NCI-H1436 treated with DMSO at 0.1 percent for 48 hours (cell line): ENCODE results near the gene LRRIQ4.

ENCODE experiments used
- DNase-seq: peaks from one replicate; lab custom pipeline; 2025; lab: John Stamatoyannopoulos, UW

Gene LRRIQ4

DNA sequence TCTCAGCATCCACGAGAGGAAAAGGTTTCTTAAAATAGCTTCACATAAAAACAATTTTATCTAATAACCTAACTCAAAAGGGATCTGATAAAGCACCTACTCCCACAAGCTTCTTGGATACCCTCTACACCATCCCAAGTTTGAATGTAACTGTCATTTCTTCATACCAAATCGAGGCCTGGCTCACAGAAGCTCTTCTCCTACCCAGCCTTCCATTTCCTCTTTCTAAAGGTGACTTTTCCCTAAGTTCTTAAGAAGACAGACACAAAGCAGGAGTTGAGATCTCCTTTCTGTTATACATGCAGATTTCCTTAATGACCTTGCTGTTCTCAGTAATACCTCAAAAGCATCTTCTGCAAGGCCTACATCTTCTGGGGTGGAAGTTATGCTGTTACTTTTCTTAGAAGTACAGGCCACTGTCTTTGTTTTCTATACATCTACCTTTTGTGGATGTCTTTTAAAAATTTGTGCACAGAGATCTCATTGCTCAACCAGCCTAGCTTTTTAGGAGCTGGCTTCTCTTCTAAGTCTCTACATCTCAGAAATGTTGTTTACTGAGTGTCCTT, 3.4 kb upstream of the LRRIQ4 start:
- no peak for DNase-seq

- DNase-seq, result no peak
Measured at GRCh38 chr3:169811631-169812331, 889 bp upstream of the LRRIQ4 start.

DNA sequence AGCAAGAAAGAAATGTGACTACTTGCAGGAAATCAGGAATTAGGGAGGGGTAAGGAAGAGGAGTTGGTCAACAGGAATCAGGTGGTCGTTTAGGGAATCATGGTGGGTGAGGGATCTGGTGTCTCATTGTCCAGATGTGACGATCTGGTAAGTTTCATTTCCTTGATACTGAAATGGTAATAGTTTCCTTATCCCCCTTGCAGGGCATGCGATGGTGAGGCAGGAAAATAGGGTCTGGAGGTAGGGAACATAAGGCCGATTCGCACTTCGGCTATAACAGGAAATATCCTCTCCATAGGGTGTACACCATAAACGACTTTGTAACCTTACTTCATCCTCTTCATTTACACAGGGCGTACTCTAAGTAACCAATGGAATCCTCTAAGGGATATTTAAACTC, 608 bp downstream of the LRRIQ4 start:
- no peak for DNase-seq

- peak; percentile 69 for DNase-seq
Measured at GRCh38 chr3:169813757-169814517, 1.3 kb downstream of the LRRIQ4 start.

- DNase-seq, result no peak
Measured at GRCh38 chr3:169815590-169816150, 3.0 kb downstream of the LRRIQ4 start.

GRCh38 chr3:169818316-169818715, 5.6 kb downstream of the LRRIQ4 start:
- DNase-seq, result no peak

DNA sequence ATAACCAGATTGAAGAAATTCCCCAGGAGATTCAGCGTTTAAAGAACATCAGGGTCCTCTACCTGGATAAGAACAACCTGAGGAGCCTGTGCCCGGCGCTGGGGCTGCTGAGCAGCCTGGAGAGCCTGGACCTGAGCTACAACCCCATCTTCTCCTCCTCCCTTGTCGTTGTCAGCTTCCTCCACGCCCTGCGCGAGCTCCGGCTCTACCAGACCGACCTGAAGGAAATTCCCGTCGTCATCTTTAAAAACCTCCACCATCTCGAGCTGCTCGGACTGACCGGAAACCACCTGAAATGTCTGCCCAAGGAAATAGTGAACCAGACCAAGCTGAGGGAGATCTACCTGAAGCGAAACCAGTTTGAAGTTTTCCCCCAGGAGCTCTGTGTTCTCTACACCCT, 9.4 kb downstream of the LRRIQ4 start:
- DNase-seq, result no peak

GRCh38 chr3:169822540-169822939, 9.9 kb downstream of the LRRIQ4 start:
- DNase-seq, result no peak

DNA sequence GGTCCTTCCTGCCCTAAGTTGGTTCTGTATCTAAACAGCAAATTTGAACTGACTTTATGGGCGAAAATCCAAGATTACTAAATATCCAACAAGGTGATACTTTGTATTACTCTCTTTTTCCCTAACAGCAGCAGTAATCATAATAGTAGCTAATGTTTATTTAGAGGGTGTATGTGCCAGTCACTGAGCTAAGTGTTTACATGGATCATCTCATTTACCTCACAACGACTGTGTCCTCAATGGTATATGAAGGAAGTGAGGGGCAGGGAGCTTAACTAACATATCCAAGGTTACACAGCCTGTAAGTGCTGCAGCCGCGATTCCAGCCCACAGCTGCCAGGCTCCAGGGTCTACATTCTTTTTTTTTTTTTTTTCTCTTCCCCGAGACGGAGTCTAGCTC, 10.3 kb downstream of the LRRIQ4 start:
- DNase-seq, result no peak

- DNase-seq, result no peak
Measured at GRCh38 chr3:169825316-169825715, 12.6 kb downstream of the LRRIQ4 start.

GRCh38 chr3:169827712-169828111, 15.0 kb downstream of the LRRIQ4 start:
- DNase-seq, result no peak

GRCh38 chr3:169835533-169835932, 22.9 kb downstream of the LRRIQ4 start:
- DNase-seq, result no peak

DNA sequence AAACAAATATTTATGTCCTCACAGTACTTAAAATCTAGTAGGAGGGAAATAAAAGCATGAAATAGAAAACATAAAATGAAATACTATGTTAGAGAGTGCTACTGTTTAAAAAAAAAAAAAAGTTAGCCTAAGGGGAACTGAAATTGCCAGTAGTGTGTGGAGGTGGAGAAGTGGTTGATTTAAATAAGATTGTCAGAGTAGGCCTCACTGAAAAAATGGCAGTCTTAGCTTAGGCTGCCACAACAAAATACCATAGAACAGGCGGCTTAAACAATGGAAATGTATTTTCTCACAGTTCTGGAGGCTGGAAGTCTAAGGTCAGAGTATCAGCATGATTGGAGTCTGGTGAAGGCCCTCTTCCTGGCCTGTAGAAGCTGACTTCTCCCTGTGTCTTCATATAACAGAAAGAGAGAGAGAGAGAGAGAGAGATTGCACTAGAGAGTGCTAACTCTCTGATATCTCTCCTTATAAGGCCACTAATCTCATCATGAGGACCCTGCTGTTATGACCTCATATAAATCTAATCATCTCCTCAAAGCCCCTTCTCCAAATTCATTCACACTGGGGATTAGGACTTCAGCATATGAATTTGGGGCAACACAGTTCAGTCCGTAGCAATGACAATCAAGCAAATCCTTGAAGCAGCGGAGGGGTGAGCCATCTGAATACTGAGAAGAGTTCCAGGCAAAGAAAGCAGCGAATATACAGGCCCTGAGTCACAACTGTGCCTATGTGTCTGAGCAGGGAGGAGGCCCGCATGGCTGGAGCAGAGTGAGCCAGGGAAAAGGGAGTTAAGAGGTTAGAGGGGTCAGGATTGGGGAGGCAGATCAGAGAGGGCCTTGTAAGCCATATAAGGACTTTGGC, 23.6 kb downstream of the LRRIQ4 start:
- DNase-seq, result no peak

DNA sequence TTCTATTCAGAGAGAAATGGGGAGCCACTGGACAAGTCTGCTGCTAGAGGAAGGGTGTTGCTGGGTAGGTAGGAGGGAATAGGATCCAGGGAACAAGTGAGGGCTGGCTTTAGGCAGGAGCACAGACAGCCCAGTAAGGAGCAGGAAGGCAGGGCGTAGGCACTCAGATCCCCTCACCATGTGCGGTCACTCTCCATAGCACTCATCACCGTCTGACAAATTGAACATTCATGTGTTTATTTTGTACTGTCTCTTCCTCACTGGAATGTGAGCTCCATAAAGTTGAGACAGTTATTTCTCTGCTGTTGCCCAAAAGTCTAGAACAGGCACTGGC, 24.2 kb downstream of the LRRIQ4 start:
- DNase-seq, result no peak

- no peak for DNase-seq
Measured at GRCh38 chr3:169838511-169839030, 25.9 kb downstream of the LRRIQ4 start.

DNA sequence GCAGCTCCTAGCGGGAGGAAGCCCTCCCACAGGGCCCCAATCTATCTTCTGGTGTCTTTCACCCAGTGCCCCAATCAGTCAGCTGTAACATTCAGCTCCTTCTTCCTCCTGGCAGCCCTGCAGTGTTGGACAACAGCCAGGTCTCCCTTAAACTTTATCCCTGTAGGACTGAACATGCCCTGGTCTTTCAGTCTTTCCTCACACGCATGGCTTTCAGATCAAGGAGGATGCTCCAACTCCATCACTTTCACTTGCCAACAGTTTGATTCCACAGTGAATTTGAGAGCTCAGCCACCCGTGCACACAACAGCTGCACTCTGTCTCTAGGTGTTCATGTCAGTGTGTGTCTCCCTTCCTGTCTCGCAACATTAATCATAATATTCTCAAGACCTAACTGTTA, 28.5 kb downstream of the LRRIQ4 start:
- DNase-seq, result no peak

- no peak for DNase-seq
Measured at GRCh38 chr3:169842960-169843359, 30.3 kb downstream of the LRRIQ4 start.

DNA sequence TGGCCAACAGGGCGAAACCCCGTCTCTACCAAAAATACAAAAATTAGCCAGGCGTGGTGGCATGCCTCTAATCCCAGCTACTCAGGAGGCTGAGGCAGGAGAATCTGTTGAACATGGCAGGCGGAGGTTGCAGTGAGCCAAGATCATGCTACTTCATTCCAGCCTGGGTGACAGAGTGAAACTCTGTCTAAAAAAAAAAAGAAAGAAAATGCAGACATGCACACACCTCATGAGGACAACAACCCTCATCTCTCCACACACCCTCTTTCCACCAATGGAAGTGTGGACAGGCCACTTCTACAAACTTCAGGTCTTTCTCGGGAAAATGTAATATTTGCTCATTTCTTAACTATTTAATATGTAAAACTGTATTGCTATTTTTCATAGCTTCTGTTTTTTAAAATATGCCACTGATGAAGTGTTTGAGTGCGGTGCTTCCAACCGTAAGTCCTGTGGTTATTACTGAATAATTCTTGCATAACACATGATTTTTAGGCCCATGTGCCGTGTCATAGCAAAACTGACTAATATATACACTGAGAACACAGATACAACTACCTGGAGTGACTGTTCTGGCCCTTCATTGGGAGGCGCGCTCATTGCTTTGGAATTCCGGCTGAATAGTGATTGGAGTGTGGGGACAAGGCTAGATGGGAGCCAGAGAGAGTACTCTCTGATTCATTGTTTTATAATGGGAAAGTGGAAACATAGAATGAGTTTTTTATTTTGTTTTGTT, 34.0 kb downstream of the LRRIQ4 start:
- no peak for DNase-seq

DNA sequence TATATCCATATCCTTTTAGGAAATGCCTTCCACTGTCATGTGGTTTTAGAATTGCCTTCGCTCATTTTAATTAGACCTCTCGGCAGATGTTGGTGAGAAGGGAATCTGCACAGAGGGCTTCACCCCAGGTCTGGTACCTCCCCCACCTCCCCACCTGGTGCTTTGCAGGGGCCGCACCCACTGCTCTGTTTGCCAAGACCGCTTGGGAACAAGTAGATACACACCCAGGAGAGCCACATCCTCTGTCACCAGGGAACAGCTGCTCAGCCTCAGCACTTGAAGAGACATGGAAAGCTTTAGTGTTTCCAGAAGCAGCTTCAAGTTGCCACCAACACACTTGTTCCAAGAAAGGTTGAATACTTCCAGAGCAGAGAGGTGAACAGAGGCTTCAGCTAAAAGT, 35.2 kb downstream of the LRRIQ4 start:
- no peak for DNase-seq

DNA sequence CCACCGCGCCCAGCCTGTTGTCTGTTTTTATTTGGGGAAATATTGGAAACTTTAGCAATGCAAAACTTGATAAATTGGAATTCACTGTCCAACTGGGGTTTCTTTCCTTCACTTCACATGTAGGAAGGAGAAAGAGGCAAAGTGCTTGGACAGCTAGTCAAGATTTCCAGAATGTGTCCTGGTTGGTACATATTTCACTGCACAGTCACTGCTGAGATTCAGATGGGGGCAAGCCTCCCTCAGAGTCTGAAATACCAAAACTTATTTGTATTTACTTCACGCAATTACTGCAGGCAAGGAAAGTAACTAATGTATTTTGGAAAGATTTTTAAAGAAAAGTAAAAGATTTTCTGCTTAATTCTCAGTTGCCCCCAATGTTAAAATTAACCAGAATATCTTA, 36.1 kb downstream of the LRRIQ4 start:
- DNase-seq, result no peak

DNA sequence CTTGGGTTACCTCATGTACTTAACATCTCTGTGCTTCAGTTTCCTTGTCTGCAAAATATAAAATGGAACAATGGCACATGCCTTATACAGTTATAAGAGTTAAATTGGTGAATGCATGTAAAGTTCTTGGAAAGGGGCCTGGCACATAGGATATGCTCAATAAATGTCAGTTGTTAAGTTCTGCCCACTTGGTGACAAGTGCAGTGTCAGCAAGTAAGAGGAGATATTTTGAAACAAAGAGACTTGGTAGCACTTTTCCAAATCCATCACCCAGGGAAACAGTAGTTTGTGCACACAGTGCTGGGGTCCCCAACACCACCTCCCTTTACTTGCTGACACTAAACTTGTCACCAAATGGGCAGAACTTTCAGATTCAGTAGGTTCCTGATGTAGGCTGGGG, 37.9 kb downstream of the LRRIQ4 start:
- DNase-seq, result no peak
